H1 (cell line): ENCODE results near the gene TUBGCP3. TPM values are rescaled to one million over a fixed set of nuclear protein-coding genes. Genes with fewer than 3 reads are reported as not detected.

Source experiments
- ATF2 ChIP-seq: IDR thresholded peaks from 2 replicates; pipeline ENCODE4 v1.6.1; 2012; ENCODE audit warnings: low read length, inconsistent platforms
- BRCA1 ChIP-seq: IDR thresholded peaks from 2 replicates; pipeline ENCODE4 v1.6.1; 2012; ENCODE audit warnings: low read depth, low read length, improper control_type of control experiment
- CHD7 ChIP-seq: fragments of 300-600 bp; sonication (generic); IDR thresholded peaks from 2 replicates; pipeline ENCODE4 v1.7.1; 2012; ENCODE audit warnings: low read length, moderate library complexity, mild to moderate bottlenecking, inconsistent platforms; ENCODE audit not compliant: insufficient replicate concordance
- FOSL1 ChIP-seq: IDR thresholded peaks from 2 replicates; pipeline ENCODE4 v1.6.1; 2011; ENCODE audit warnings: mild to moderate bottlenecking, low read depth, low read length, moderate library complexity; ENCODE audit not compliant: insufficient read depth
- GTF2F1 ChIP-seq: IDR thresholded peaks from 2 replicates; pipeline ENCODE4 v1.6.1; 2012; ENCODE audit warnings: low read depth, low read length, improper control_type of control experiment, borderline replicate concordance
- HDAC2 ChIP-seq, 2 experiments: fragments of 300-600 bp in 1 of 2; sonication (generic) in 1 of 2; IDR thresholded peaks; 2 replicates each; pipeline ENCODE4 v1.6.1; 2011 to 2012; ENCODE audit warnings: low read depth in 2 of 2, low read length in 2 of 2, mild to moderate bottlenecking in 2 of 2, moderate library complexity in 2 of 2, borderline replicate concordance in 1 of 2, inconsistent platforms in 1 of 2
- RBBP5 ChIP-seq: IDR thresholded peaks from 2 replicates; pipeline ENCODE4 v1.7.1; 2012; ENCODE audit warnings: low read depth, mild to moderate bottlenecking, inconsistent platforms, low read length, moderate library complexity, borderline replicate concordance
- polyA plus RNA-seq, 7 experiments: library from polyadenylated mRNA; depleted of rRNA in 3 of 7; stranded (reverse) in 5 of 7; unstranded in 2 of 7; fragments of >200 nt in 5 of 7; fragments of 200-250 nt in 2 of 7; gene quantifications; 1 replicate in 5 of 7; 2 replicates in 1 of 7; 4 replicates in 1 of 7; pipeline versions ENCODE4 v1.2.1 to v1.2.3, GENCODE V29; 2011 to 2013; ENCODE audit warnings: missing spikeins in 2 of 7, mixed read lengths in 2 of 7
- total RNA-seq: library from RNA; stranded (reverse); fragmentation: NEBNext Ultra II Directional; extraction: Animal tissue kit (Norgen Biotek cat#: 25700); gene quantifications from 2 replicates; pipeline ENCODE4 v1.2.1, GENCODE V29; 2021

The TUBGCP3 gene
- total and polyA plus RNA-seq, 2 of the 8 experiments (the other 6 are each of a cell fraction or from before 2014, with no cell fraction given), result 27.0 to 31.7 TPM

- no peak for TF ChIP-seq GTF2F1
- no peak for TF ChIP-seq BRCA1
- no peak for TF ChIP-seq FOSL1
- no peak for TF ChIP-seq ATF2
- 0 out of 4 replicates have a peak, but pooled peaks have one; percentile 31 to 63 for TF ChIP-seq HDAC2 (IDR thresholded peaks at IDR 0.05; ENCODE audit: borderline replicate concordance in 1 of 2, low read depth in 2 of 2, low read length in 2 of 2)
- TF ChIP-seq RBBP5, result peak; percentile 64; the same call in 1 of the 2 replicates
- TF ChIP-seq CHD7, result no peak
These were observed at the start of gene TUBGCP3 (continued) for GRCh38 chr13:112587764-112588489.
